Naive thymus-derived CD8-positive, alpha-beta T cell (primary cell): ENCODE measurements around the gene SEC11A. TPM values are rescaled to one million over a fixed set of nuclear protein-coding genes. Genes with fewer than 3 reads are reported as not detected.
"Not testable (repeated sequence)": the region's sequence is repeated elsewhere in the genome, so short reads cannot be mapped to it uniquely, and the experiment has no call there.

ENCODE experiments used
- ATAC-seq, 2 donors: fragments of 150-1000 bp; cut with Tn5 transposase in 1 of 2; sonication (Bioruptor Pico), chemical (Tn5 transposase) in 1 of 2; 1 replicate in 1 of 2; 2 replicates in 1 of 2; pipeline ENCODE4 v1.10.0; 2021; ENCODE audit warnings: mild to moderate bottlenecking in 2 of 2, moderate library complexity in 2 of 2
- POLR2A ChIA-PET: fragments of 350-600 bp; sonication (Branson Sonifier 250); formaldehyde crosslinking; loops from one replicate; lab custom pipeline; 2021; ENCODE audit warnings: antibody characterized with exemption; lab: Charles Lee
- DNase-seq, 10 donors: peaks; one replicate each; pipeline versions ENCODE4 v3.0.0 to v3.0.0-alpha.2; 2020 to 2022
- H3K27ac Mint-ChIP-seq, 10 donors: one replicate each; pipeline ENCODE4 v1.8.0; 2020 to 2022; ENCODE audit warnings: mild to moderate bottlenecking in 10 of 10, mixed read lengths in 10 of 10, moderate library complexity in 4 of 10, inconsistent platforms in 1 of 10
- H3K27me3 Mint-ChIP-seq, 5 donors: one replicate each; pipeline ENCODE4 v1.8.0; 2021 to 2022; ENCODE audit warnings: mixed read lengths in 5 of 5
- H3K36me3 Mint-ChIP-seq, 3 donors: one replicate each; pipeline ENCODE4 v1.8.0; 2020 to 2022; ENCODE audit warnings: mixed read lengths in 3 of 3, mild to moderate bottlenecking in 2 of 3, inconsistent platforms in 1 of 3
- H3K4me1 Mint-ChIP-seq, 4 donors: one replicate each; pipeline ENCODE4 v1.8.0; 2021 to 2022; ENCODE audit warnings: mixed read lengths in 4 of 4
- H3K4me3 Mint-ChIP-seq, 10 donors: one replicate each; pipeline ENCODE4 v1.8.0; 2020 to 2022; ENCODE audit warnings: mild to moderate bottlenecking in 10 of 10, mixed read lengths in 10 of 10, moderate library complexity in 6 of 10, inconsistent platforms in 1 of 10
- H3K9me3 Mint-ChIP-seq, 9 donors: one replicate each; pipeline ENCODE4 v1.8.0; 2020 to 2022; ENCODE audit warnings: mixed read lengths in 9 of 9, mild to moderate bottlenecking in 3 of 9, inconsistent platforms in 1 of 9, moderate library complexity in 1 of 9
- polyA plus RNA-seq, 3 donors: library from polyadenylated mRNA; unstranded; fragments of 300-500 nt; fragmentation: Illumina TruSeq; gene quantifications; one replicate each; pipeline ENCODE4 v1.2.3, GENCODE V29; 2021
- total RNA-seq, 8 experiments: library from RNA in 2 of 8; stranded (reverse) in 2 of 8; gene quantifications; one replicate each; pipeline ENCODE4 v1.2.3 and lab custom pipeline; 2021 to 2026

SEC11A gene
- total and polyA plus RNA-seq, 5 experiments from 2014 or later: 68.3 to 128 (median 103) TPM

GRCh38 chr15:84702961-84703482 lies 12.9 kb downstream of the SEC11A start:
- peaks cover 22 to 73% (median 70%) of the 10 kb centered on the region in 4 donors for H3K4me1 Mint-ChIP-seq
- POLR2A ChIA-PET: interaction anchor here (0.6 to 1.1 kb wide), 3 partner anchors 13 to 46 kb away, joined by 3 to 4 read pairs (median 3); partner anchors contain the start of gene SEC11A
- peaks cover 0 to 27% (median 0%) of the 10 kb centered on the region in 3 donors for H3K36me3 Mint-ChIP-seq
- ATAC-seq (no peak), DNase-seq (no peak)
- H3K4me3 Mint-ChIP-seq: peak overlapping the region in 1 of 10 donors; percentile 16
- H3K27me3 Mint-ChIP-seq: no peaks in the 10 kb centered on the region
- peak overlapping the region in 8 of 10 donors; percentile 0 to 56 (median 18) for H3K27ac Mint-ChIP-seq
- no peaks in the 10 kb centered on the region for H3K9me3 Mint-ChIP-seq

DNA sequence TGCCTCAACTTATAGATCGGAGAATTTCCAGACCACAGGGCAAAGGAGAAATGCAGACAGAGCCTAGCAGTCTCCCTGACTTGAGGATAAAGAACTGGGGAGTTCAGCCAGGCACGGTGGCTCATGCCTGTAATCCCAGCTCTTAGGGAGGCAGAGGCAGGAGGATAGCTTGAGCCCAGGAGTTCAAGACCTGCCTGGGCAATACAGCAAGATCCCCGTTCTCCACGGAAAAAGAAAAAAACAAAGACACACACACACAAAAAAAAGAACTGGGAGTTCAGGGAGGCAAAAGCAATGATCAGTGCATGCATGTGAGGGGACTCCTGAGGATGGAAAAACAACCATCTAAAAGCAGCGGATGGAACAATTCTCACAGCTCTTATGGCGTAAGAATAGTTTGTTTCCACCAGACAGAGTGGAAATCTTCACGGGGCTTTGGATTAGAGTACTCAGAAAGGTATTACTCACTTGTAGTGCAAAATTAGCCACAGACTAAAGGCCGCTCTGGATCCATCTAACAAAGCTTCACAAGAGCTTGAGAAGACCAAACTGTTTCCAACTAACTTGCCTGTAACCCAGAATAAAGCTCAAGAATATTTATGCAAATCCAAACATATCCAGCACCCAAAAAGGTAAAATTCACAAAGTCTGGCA lies 16.3 kb downstream of the SEC11A start:
- H3K4me3 Mint-ChIP-seq: peak overlapping the region in 5 of 10 donors; percentile 21 to 44 (median 39)
- H3K36me3 Mint-ChIP-seq: peaks cover 0 to 19% (median 0%) of the 10 kb centered on the region in 3 donors
- no peaks in the 10 kb centered on the region for H3K27me3 Mint-ChIP-seq
- peak overlapping the region in 7 of 10 donors; percentile 6 to 61 (median 24) for H3K27ac Mint-ChIP-seq
- ATAC-seq (no peak), DNase-seq (no peak)
- POLR2A ChIA-PET: interaction anchor here (0.6 kb wide), 1 partner anchor 36 kb away, joined by 5 read pairs; no protein-coding TSS in a partner anchor
- no peaks in the 10 kb centered on the region for H3K9me3 Mint-ChIP-seq
- H3K4me1 Mint-ChIP-seq: peaks cover 21 to 74% (median 69%) of the 10 kb centered on the region in 4 donors

DNA sequence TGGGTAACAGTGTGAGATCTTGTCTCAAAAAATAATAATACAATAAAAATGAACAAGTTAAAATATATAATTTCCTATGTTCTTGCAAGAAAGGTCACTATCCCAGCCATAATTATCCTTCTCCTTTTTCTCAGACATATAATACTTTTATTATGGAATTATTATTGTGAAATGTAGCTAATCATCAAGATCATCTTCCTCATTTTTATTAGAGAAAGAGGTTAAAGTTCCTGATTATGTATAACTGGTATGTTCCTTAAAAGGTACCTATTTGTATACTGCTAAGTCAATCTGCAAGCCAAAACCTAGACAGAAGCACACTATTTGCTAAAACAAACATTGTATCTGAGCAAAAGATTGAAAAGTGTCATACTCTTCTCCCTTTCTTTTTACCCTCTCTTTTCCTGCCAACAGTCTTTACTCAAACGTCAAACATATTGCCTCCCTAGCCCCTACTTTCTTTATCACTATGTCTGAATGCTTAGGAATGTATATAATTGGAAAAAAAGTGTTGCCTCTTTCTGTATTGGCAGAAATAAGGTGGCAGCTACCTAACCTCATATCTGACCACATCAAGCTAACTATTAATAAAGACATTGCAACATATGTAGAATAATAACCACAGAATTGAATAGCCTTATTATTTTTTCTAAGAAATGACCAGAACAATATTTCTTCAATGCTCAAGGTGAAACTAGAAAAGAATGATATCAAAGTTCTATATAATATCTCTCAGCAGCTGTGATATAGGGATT lies 18.5 kb downstream of the SEC11A start:
- no peaks in the 10 kb centered on the region for H3K27me3 Mint-ChIP-seq
- POLR2A ChIA-PET: interaction anchor here (1.1 kb wide), 1 partner anchor 19 kb away, joined by 6 read pairs; the partner anchor contains the start of gene SEC11A
- H3K4me1 Mint-ChIP-seq: peaks cover 11 to 66% (median 55%) of the 10 kb centered on the region in 4 donors
- peaks cover 0 to 11% (median 0%) of the 10 kb centered on the region in 3 donors for H3K36me3 Mint-ChIP-seq
- no peak for ATAC-seq
- DNase-seq: no peak
- peak overlapping the region in 6 of 10 donors; percentile 1 to 54 (median 15) for H3K27ac Mint-ChIP-seq
- H3K9me3 Mint-ChIP-seq: no peaks in the 10 kb centered on the region
- peak overlapping the region in 2 of 10 donors; percentile 1 to 24 for H3K4me3 Mint-ChIP-seq

DNA sequence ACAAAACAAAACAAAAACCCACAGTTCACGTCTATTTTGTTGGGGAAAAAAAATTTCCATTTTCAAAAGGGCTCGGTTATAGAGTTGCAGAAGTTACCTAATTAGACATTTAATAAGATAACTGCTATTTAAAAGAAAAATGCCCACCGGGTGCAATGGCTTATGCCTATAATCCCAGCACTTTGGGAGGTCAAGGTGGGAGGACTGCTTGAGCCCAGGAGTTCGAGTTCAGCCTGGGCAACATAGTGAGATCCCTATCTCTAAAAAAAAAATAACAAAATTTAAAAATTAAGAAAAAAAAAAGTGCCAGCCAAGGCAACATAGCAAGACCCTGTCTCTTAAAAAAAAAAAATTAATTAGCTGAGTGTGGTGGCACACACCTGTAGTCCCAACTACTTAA lies 19.2 kb downstream of the SEC11A start:
- DNase-seq (no peak), ATAC-seq (no peak)
- no peaks in the 10 kb centered on the region for H3K9me3 Mint-ChIP-seq
- H3K27ac Mint-ChIP-seq: peak overlapping the region in 1 of 10 donors; percentile 63
- peaks cover 11 to 71% (median 59%) of the 10 kb centered on the region in 4 donors for H3K4me1 Mint-ChIP-seq
- H3K36me3 Mint-ChIP-seq: peaks cover 0 to 14% (median 0%) of the 10 kb centered on the region in 3 donors
- no peak overlapping the region for H3K4me3 Mint-ChIP-seq
- POLR2A ChIA-PET: interaction anchor here (1.1 kb wide), 1 partner anchor 19 kb away, joined by 6 read pairs; the partner anchor contains the start of gene SEC11A
- no peaks in the 10 kb centered on the region for H3K27me3 Mint-ChIP-seq

GRCh38 chr15:84690342-84690741 lies 25.6 kb downstream of the SEC11A start:
- Mint-ChIP-seq H3K27me3 (no peaks in the 10 kb centered on the region), H3K4me1 (peaks cover 5 to 41% (median 22%) of the 10 kb centered on the region in 4 donors), H3K9me3 (no peaks in the 10 kb centered on the region), H3K27ac (peak overlapping the region in 4 of 10 donors; percentile 33 to 73 (median 54)), H3K36me3 (peaks cover 0 to 47% (median 13%) of the 10 kb centered on the region in 3 donors), H3K4me3 (no peak overlapping the region)
- no peak for DNase-seq
- POLR2A ChIA-PET: no interaction called here
- no peak for ATAC-seq

DNA sequence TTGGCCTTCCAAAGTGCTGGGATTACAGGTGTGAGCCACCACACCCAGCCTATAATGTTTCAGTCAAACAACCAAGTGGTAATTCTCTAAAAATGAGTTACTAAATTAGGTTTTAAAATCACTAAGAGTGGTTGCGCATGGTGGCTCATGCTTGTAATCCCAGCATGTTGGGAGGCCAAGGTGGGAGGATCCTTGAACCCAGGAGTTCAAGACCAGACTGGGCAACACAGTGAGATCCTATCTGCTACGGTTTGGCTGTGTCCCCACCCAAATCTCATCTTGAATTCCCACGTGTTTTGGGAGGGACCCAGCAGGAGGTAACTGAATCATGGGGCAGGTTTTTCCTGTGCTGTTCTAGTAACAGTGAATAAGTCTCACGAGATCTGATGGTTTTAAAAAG lies 26.1 kb downstream of the SEC11A start:
- Mint-ChIP-seq H3K27ac (peak overlapping the region in 2 of 10 donors; percentile 33 to 35), H3K9me3 (no peaks in the 10 kb centered on the region), H3K36me3 (peaks cover 0 to 51% (median 13%) of the 10 kb centered on the region in 3 donors), H3K4me3 (no peak overlapping the region), H3K4me1 (peaks cover 5 to 42% (median 22%) of the 10 kb centered on the region in 4 donors), H3K27me3 (no peaks in the 10 kb centered on the region)
- ATAC-seq (no peak), DNase-seq (no peak)
- POLR2A ChIA-PET: no interaction called here

- not testable (repeated sequence) for ATAC-seq, H3K9me3 Mint-ChIP-seq, H3K27me3 Mint-ChIP-seq, H3K4me3 Mint-ChIP-seq, DNase-seq
- peaks cover 5 to 32% (median 8%) of the 10 kb centered on the region in 4 donors for H3K4me1 Mint-ChIP-seq
- POLR2A ChIA-PET: interaction anchor here (0.6 kb wide), 1 partner anchor 18 kb away, joined by 3 read pairs; no protein-coding TSS in a partner anchor
- H3K36me3 Mint-ChIP-seq: peaks cover 0 to 71% (median 10%) of the 10 kb centered on the region in 3 donors
- peak overlapping the region in 4 of 10 donors; percentile 20 to 92 (median 52) for H3K27ac Mint-ChIP-seq
Observed at GRCh38 chr15:84686446-84686845, 29.5 kb downstream of the SEC11A start.

DNA sequence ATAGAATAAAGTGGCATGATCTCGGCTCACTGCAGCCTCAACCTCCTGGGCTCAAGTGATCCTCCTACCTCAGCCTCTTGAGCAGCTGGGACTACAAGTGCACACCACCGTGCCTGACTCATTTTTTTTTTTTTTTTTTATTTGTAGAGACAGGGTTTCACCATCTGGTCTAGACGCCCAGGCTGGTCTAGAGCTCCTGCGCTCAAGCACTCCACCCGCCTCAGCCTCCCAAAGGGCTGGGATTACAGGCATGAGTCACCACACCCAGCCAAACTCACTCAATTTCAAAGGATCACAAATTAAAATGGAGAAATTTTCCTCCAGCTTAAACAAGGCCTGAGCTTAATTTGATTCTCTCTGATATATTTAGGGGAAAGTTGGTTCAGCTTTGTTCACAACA lies 30.6 kb downstream of the SEC11A start:
- ATAC-seq (no peak), DNase-seq (no peak)
- POLR2A ChIA-PET: interaction anchor here (0.7 to 1.2 kb wide), 2 partner anchors 31 to 309 kb away, joined by 3 to 4 read pairs; partner anchors contain the start of gene WDR73
- Mint-ChIP-seq H3K4me1 (peaks cover 3 to 24% (median 4%) of the 10 kb centered on the region in 4 donors), H3K27me3 (no peaks in the 10 kb centered on the region), H3K36me3 (peaks cover 0 to 70% (median 8%) of the 10 kb centered on the region in 3 donors), H3K27ac (peak overlapping the region in 5 of 10 donors; percentile 24 to 61 (median 48)), H3K4me3 (no peak overlapping the region), H3K9me3 (no peaks in the 10 kb centered on the region)

GRCh38 chr15:84684092-84684491 lies 31.8 kb downstream of the SEC11A start:
- Mint-ChIP-seq H3K4me3 (no peak overlapping the region), H3K36me3 (peaks cover 0 to 76% (median 7%) of the 10 kb centered on the region in 3 donors), H3K27me3 (no peaks in the 10 kb centered on the region), H3K9me3 (no peaks in the 10 kb centered on the region), H3K4me1 (peaks cover 0 to 21% (median 2%) of the 10 kb centered on the region in 4 donors), H3K27ac (peak overlapping the region in 1 of 10 donors; percentile 27)
- no peak for DNase-seq
- POLR2A ChIA-PET: no interaction called here
- no peak for ATAC-seq

DNA sequence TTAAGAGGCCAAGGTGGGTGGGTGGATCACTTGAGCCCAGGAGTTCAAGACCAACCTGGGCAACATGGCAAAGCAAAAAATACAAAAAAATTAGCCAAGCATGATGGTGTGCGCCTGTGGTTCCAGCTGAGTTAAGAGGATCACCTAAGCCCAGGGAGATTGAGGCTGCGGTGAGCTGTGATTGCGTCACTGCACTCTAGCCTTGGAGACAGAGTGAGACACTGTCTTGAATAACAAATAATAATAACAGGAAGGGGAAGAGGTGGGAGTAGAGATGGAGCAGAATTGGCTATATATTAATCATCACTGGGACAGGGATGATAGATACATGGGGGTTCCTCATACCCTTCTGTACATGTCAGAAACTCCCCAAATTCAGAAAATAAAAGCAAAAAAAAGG lies 34.1 kb downstream of the SEC11A start:
- H3K9me3 Mint-ChIP-seq: no peaks in the 10 kb centered on the region
- ATAC-seq (no peak), DNase-seq (no peak)
- no peak overlapping the region for H3K4me3 Mint-ChIP-seq
- no peaks in the 10 kb centered on the region for H3K27me3 Mint-ChIP-seq
- peaks cover 0 to 74% (median 9%) of the 10 kb centered on the region in 3 donors for H3K36me3 Mint-ChIP-seq
- peak overlapping the region in 3 of 10 donors; percentile 29 to 72 (median 68) for H3K27ac Mint-ChIP-seq
- H3K4me1 Mint-ChIP-seq: peaks cover 0 to 19% (median 3%) of the 10 kb centered on the region in 4 donors
- POLR2A ChIA-PET: no interaction called here

- peaks cover 4 to 6% (median 6%) of the 10 kb centered on the region in 4 donors for H3K4me1 Mint-ChIP-seq
- ATAC-seq: no peak
- no peak overlapping the region for H3K4me3 Mint-ChIP-seq
- H3K36me3 Mint-ChIP-seq: peaks cover 0 to 72% (median 5%) of the 10 kb centered on the region in 3 donors
- no peak for DNase-seq
- no peaks in the 10 kb centered on the region for H3K9me3 Mint-ChIP-seq
- H3K27me3 Mint-ChIP-seq: no peaks in the 10 kb centered on the region
- POLR2A ChIA-PET: interaction anchor here (0.6 kb wide), 2 partner anchors 84 to 141 kb away, joined by 6 read pairs; no protein-coding TSS in a partner anchor
- H3K27ac Mint-ChIP-seq: peak overlapping the region in 2 of 10 donors; percentile 75 to 79
Observed at GRCh38 chr15:84671211-84671610, 44.7 kb downstream of the SEC11A start.

DNA sequence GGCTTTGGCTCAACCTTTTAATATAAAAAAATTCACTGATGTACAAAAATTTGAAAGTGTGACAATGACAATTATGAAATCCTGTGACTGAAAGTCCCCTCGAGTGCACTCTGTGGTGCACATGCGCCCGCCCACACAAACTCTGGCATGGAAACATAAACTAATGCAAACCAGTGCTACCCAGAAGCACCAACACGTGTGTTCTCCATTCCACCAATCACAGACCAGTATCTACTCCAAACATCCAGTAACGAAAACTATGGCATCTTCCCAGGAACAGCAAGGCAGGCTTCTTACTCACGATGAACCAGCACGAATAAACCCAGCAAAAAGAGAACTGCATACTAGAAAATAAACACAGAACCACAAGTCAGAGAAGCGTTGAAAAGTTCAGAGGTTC lies 46.2 kb downstream of the SEC11A start:
- Mint-ChIP-seq H3K9me3 (no peaks in the 10 kb centered on the region), H3K27me3 (no peaks in the 10 kb centered on the region), H3K27ac (peak overlapping the region in 2 of 10 donors; percentile 7 to 54), H3K36me3 (peaks cover 0 to 69% (median 5%) of the 10 kb centered on the region in 3 donors), H3K4me1 (peaks cover 1 to 6% (median 5%) of the 10 kb centered on the region in 4 donors), H3K4me3 (no peak overlapping the region)
- no peak for DNase-seq
- no peak for ATAC-seq
- POLR2A ChIA-PET: no interaction called here
